Activated CD8-positive, alpha-beta memory T cell treated with anti-CD3 and anti-CD28 coated beads for 4 hours (primary cell): ENCODE results near the gene DOCK3.
"Not testable (repeated sequence)": the region's sequence is repeated elsewhere in the genome, so short reads cannot be mapped to it uniquely, and the experiment has no call there.

Experiments used
- DNase-seq, 2 donors: peaks; one replicate each; pipeline ENCODE4 v3.0.0-alpha.2; 2020; ENCODE audit warnings: low read depth in 2 of 2

Gene DOCK3

GRCh38 chr3:50650018-50650417 lies 24.7 kb upstream of the DOCK3 start:
- DNase-seq, result no peak

- DNase-seq, result no peak
Measured at GRCh38 chr3:50651445-50651844, 23.3 kb upstream of the DOCK3 start.

GRCh38 chr3:50651920-50652529 lies 22.7 kb upstream of the DOCK3 start:
- no peak for DNase-seq

- peak in 1 of 2 donors; percentile 26 for DNase-seq
Measured at GRCh38 chr3:50652709-50653108, 22.0 kb upstream of the DOCK3 start.

GRCh38 chr3:50653937-50654595 lies 20.7 kb upstream of the DOCK3 start:
- DNase-seq, result no peak

GRCh38 chr3:50655009-50655830 lies 19.5 kb upstream of the DOCK3 start:
- DNase-seq, result no peak

GRCh38 chr3:50656417-50657195 lies 18.1 kb upstream of the DOCK3 start:
- no peak for DNase-seq

- DNase-seq, result no peak
Measured at GRCh38 chr3:50657407-50657806, 17.3 kb upstream of the DOCK3 start.

- no peak for DNase-seq
Measured at GRCh38 chr3:50657816-50658215, 16.9 kb upstream of the DOCK3 start.

- no peak for DNase-seq
Measured at GRCh38 chr3:50658416-50658815, 16.3 kb upstream of the DOCK3 start.

GRCh38 chr3:50658831-50659230 lies 15.9 kb upstream of the DOCK3 start:
- DNase-seq, result no peak

- no peak for DNase-seq
Measured at GRCh38 chr3:50660386-50660785, 14.3 kb upstream of the DOCK3 start.

GRCh38 chr3:50661321-50661837 lies 13.3 kb upstream of the DOCK3 start:
- no peak for DNase-seq

GRCh38 chr3:50662408-50662807 lies 12.3 kb upstream of the DOCK3 start:
- no peak for DNase-seq

- no peak for DNase-seq
Measured at GRCh38 chr3:50665081-50665840, 9.5 kb upstream of the DOCK3 start.

GRCh38 chr3:50665841-50666115 lies 8.9 kb upstream of the DOCK3 start:
- not testable (repeated sequence) for DNase-seq

- DNase-seq, result no peak
Measured at GRCh38 chr3:50666837-50667236, 7.9 kb upstream of the DOCK3 start.

GRCh38 chr3:50671331-50671730 lies 3.4 kb upstream of the DOCK3 start:
- DNase-seq, result no peak

- DNase-seq, result no peak
Measured at GRCh38 chr3:50672656-50673055, 2.1 kb upstream of the DOCK3 start.

- no peak for DNase-seq
Measured at GRCh38 chr3:50673931-50674330, 796 bp upstream of the DOCK3 start.
